NCI-H128 (cell line): ENCODE results near the gene PUDP.

Experiments
- DNase-seq: peaks from one replicate; lab custom pipeline; 2025; ENCODE audit not compliant: unreplicated experiment; lab: John Stamatoyannopoulos, UW

Gene PUDP

GRCh38 chrX:7147413-7147977 is 458 bp downstream of the PUDP start, which contains the start of gene STS:
STS (plus strand) TSS chrX:7147712; CDS start chrX:7253200, 105,488 bp downstream.
- DNase-seq = no peak

- no peak for DNase-seq
Observed at GRCh38 chrX:7146703-7147412, 1.1 kb downstream of the PUDP start.

DNA sequence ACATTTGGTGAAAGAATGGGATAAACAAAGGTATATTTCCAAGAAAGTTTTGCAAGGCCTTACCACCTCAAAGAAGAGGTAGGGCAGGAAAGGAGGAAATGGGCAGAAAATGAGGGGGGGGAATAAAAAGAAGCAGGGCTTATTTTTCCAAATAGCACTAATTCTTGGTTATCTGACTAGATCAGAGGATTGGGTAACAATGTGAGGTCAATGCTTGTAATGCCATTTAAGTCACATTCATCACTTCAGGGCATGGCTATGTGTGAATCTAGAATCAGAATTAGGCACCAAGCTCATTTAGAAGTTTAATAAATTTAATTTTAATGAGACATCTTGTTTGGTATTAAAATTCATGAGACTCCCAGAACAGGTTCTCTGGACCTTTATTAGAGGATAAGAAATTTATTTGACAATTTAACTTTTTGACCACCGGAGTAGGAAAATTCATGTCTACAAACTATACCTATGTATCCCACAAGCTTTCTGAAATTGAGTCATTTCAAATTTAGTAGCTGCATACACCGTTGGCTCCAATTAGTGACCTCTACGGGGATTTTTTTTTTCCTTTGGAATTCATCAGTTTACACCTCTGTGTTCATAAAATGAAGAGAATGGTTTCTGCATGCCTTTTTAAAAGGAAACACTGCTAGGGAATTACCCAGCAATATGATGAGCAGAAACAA is 1.8 kb downstream of the PUDP start:
- DNase-seq = no peak

- DNase-seq = no peak
Observed at GRCh38 chrX:7145454-7145853, 2.5 kb downstream of the PUDP start.

DNA sequence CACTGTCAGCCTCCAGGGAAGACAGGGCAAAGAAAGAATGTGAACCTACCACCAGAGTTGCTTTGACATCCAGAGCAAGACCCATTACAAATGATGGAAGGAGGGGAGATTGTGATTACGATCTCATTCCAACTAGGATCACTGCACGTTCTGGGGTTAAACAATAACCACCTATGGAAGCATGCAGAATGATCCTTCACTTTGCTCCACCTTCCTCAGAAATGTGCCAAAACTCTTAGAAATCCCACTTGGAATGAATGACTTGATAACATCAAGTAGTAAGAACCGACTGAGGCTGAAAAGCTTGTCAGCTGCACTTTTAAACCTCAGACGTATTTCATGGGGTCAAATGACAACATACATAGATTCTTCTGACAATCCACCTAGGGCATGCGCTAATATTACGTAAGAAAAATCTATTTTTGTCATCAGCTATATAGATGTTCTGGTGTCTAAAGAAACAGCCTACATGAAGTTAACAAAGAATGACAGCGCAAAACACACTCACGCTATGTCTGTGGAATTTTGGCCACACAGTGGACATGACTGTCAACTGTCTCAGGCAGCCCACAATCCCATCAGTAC is 3.9 kb downstream of the PUDP start:
- DNase-seq = no peak

DNA sequence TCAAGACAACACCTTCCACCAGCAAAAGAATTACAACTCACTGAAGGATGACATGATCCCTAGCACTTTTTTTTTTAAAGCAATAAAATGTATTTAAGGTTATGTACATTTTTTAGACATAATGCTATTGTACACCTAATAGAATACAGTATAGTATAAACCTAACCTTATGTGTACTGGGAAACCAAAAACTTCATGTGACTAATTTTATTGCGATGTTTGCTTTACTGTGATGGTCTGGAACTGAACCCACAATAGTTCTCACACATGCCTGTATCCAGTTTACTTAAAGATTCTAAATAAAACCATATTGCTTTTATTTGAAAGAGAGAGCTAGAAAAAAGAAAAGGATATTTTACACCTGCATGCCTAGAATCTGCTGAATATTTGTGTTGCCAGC is 4.9 kb downstream of the PUDP start:
- DNase-seq = no peak

DNA sequence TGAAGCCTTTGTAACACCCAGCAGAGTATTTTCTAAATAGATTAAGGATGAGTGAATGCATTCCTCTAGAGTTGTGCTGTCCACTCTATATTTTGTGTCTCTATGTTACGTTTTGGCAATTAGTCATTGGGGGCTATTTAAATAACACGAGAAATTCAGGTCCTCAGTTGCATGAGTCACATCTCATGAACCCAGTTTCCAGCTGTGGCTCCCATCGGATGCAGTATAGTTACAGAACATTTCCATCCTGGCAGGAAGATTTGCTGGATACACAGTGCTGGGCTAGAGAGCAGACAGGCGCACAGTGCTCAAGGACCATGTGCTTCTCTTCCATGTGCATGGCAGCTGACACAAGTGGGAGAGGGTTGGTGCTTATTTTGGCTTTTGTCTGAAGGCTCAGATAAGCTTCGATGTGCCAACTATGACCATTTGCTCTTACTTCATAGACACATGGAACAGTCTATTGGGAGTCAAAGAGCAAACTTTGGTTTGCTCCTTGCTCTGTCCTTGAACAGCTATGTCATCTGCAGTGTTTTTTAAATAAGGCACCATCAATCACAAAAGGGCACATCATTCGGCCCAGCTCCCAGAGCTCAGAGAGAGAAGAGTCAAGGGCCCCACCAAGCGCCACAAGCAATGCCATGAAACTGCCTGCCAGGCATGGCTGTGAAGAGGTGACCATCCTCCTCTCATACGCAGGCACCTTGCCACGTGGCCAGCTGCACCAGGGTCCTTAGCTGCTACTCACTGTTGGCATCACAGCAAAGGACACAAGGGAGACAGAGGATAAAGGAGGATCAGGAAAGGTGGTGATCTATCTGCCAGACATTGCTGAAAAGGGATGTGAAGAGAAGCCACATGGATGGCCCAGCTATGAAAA is 8.5 kb downstream of the PUDP start:
- no peak for DNase-seq

DNA sequence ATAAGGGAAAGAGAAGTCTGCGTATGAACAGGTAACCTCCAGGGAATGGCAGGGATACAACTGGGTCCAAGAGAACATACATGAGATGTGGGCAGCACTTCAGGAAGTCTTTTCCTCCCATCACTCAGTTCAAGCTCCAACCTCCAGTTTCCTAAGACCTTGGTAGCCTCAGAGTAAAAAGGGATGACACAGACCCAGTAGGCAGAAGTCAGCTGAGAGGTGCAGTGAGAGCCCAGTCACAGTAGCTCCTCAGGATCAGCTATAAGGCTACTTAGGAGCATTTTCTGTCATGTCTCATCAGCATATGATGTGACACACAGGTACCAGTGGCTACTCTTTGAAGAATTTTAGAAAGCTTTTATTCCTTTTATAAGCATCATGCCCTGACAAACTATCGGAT is 13.0 kb downstream of the PUDP start:
- DNase-seq = no peak

GRCh38 chrX:7133050-7133440 is 14.9 kb downstream of the PUDP start:
- DNase-seq = no peak

GRCh38 chrX:7132335-7133049 is 15.5 kb downstream of the PUDP start:
- DNase-seq = no peak

DNA sequence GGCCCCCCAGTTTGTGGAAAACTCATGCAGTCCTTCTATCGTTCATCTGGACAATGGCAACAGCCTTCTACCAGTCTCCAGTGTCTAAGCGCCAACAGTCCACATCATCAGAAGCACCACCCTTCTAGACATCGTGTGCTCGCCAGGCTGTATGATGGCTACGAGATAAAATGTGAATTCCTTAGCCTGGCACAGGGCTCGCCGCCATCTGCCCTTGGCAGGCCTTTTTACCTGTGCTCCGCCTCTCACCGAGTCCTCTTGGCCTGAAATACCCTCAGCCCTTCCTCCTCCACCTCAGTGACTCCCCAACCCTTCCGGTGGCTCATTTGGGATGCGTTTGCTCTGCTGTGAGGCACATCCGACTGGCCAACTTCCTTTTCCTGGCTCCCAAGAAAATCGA is 16.3 kb downstream of the PUDP start:
- DNase-seq = no peak

DNA sequence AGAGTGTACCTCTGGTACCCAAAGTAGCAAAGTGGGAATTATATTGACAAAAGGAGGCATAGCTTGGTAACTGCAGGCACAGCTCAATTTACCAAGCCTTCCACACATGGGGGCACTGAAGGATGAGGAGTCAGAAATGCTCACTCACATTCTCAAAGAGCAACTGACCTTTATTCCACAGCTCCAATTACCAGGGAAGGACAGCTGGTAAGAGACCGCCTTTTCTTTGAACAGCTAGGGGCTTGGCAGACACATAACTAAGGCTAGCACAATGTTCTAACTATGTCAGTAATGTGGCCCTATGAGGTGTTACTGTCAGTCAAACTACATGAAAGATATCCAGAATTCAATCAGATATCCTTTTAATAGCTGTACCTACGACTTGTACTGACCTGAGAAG is 20.9 kb downstream of the PUDP start:
- no peak for DNase-seq

GRCh38 chrX:7120878-7121219 is 27.1 kb downstream of the PUDP start:
- DNase-seq = no peak

GRCh38 chrX:7119950-7120877 is 27.7 kb downstream of the PUDP start:
- no peak for DNase-seq

GRCh38 chrX:7117587-7117986 is 30.4 kb downstream of the PUDP start:
- no peak for DNase-seq

DNA sequence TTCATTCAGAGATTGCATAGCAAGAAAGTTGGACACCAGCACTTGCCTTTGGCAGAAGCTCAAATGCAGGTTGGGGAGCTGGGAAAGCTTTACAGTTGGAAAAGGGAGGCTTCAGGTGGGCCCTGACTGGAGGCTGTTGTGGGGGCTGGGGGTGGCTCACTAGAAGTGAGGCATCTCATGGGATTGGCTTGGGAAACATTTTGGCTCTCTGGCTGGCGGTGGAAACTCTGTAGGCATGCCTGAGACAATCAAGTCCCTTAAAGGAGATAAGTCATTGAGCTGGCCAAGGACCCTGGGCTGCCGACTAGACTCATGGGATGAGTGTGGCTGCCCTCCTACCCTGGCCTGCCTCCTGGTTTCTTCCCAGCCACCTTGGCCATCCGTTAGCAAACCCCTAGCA is 31.9 kb downstream of the PUDP start:
- DNase-seq = no peak

DNA sequence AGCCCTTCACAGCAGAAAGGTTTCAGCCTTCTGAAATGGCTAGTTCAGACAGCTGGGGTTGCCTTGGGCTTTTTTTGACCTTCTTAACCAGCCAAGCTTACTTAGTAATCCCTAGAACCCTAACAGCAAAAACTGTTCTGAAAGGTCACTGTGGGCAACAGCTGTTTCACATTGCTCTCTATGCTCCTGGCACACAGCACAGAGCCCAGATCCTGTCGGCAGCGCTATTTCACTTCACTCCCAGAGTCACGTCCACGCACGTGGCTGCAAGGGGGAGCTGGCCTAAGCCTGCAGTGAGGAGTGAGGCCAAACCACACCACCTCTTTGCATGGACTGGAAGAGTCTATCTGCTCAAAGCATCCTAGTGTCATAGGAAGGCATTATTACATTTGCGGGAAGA is 32.4 kb downstream of the PUDP start:
- DNase-seq = no peak

DNA sequence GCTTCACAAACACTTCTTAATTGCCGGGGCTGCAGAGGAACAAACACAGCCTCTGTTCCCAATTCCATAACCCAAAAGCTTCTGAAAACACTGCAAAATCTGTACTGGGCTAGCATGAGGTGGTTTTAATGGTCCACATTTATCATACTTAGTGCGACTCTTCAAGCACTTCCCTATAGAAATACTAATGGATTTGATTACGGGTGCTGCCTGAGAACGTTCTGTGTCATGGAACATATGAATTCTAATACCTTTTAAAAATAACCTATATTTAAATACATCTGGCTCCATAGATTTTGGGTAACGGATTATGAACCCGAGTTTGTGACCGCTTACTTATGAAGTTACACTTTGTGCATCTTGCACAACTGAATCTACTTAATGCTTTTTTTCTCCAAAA is 35.9 kb downstream of the PUDP start:
- no peak for DNase-seq

DNA sequence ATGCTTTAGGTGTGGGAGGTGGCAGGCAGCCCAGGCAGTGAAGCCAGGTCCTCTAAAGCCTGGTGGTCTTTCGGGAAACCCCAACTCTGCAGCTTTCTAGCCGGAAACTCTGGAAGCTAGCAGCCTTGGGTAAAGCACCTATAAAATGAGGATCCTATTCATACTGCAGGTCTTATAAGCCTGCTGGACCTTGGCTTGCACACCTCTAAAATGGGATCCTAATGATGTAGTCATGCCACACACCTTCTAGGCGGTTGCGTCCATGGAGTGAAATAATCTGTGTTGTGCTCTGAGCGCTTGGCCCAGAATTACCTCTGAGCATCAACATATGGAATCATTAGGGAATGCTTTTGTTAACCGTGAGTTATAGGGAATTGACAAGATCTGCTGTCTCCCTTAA is 36.4 kb downstream of the PUDP start:
- DNase-seq = no peak
